Left ventricle myocardium inferior (tissue), 1 donor: ENCODE results near the gene NOTCH4. TPM values are rescaled to one million over a fixed set of nuclear protein-coding genes. Genes with fewer than 3 reads are reported as not detected.
A peak's percentile ranks its signal among the peaks of the same experiment; 100 is the strongest.

Source experiments
- DNase-seq: peaks from one replicate; pipeline ENCODE4 v3.0.0-alpha.2; 2020
- H3K27ac ChIP-seq: fragments of 200-600 bp; replicated peaks from 2 replicates; pipeline ENCODE4 v1.8.0; 2021
- H3K27me3 ChIP-seq: fragments of 200-600 bp; 2 replicates; pipeline ENCODE4 v1.8.0; 2021; ENCODE audit warnings: low read depth
- H3K36me3 ChIP-seq: fragments of 200-600 bp; 2 replicates; pipeline ENCODE4 v1.8.0; 2021
- H3K4me1 ChIP-seq: fragments of 200-600 bp; 2 replicates; pipeline ENCODE4 v1.8.0; 2021
- H3K4me3 ChIP-seq: fragments of 200-600 bp; 2 replicates; pipeline ENCODE4 v1.8.0; 2021; ENCODE audit warnings: mild to moderate bottlenecking, moderate library complexity
- H3K9me3 ChIP-seq: fragments of 200-600 bp; replicated peaks from 2 replicates; pipeline ENCODE4 v1.8.0; 2021
- CTCF ChIP-seq: fragments of 200-600 bp; IDR thresholded peaks from 2 replicates; pipeline ENCODE4 v1.8.0; 2021; ENCODE audit warnings: antibody characterized with exemption, mild to moderate bottlenecking, borderline replicate concordance
- intact Hi-C: fragments of 100-400 bp; cut with micrococcal nuclease; formaldehyde crosslinking; loops from one replicate; pipeline ENCODE4 v1.11.0; 2022
- total RNA-seq: library from RNA; stranded (reverse); fragmentation: NEBNext Ultra II Directional; extraction: Animal tissue kit (Norgen Biotek cat#: 25700); gene quantifications from one replicate; pipeline ENCODE4 v1.2.1, GENCODE V29; 2021
- donor health status: DM: no; HTN: yes; CAD: no; lungs with severe emphysema.

The NOTCH4 gene
- total RNA-seq, 1 donor from 2014 or later, result 23.0 TPM

GRCh38 chr6:32200711-32201475, 23.0 kb downstream of the NOTCH4 start:
- TF ChIP-seq CTCF, result no peak
- no peak overlapping the region for H3K4me3 ChIP-seq
- no peak overlapping the region for H3K27ac ChIP-seq
- H3K4me1 ChIP-seq, result peaks cover 18% of the 10 kb centered on the region
- H3K9me3 ChIP-seq, result no peaks in the 10 kb centered on the region
- peaks cover 27% of the 10 kb centered on the region for H3K27me3 ChIP-seq
- intact Hi-C loops, result no loop called here
- H3K36me3 ChIP-seq, result peaks cover 23% of the 10 kb centered on the region
- DNase-seq, result no peak

GRCh38 chr6:32198866-32199265, 25.0 kb downstream of the NOTCH4 start:
- no peak for TF ChIP-seq CTCF
- no peak overlapping the region for H3K4me3 ChIP-seq
- H3K27ac ChIP-seq, result no peak overlapping the region
- H3K4me1 ChIP-seq, result peaks cover 30% of the 10 kb centered on the region
- H3K27me3 ChIP-seq, result peaks cover 24% of the 10 kb centered on the region
- peaks cover 11% of the 10 kb centered on the region for H3K36me3 ChIP-seq
- intact Hi-C loops, result no loop called here
- no peak for DNase-seq
- no peaks in the 10 kb centered on the region for H3K9me3 ChIP-seq

GRCh38 chr6:32198345-32198696, 25.5 kb downstream of the NOTCH4 start:
- Histone ChIP-seq H3K36me3 (peaks cover 7% of the 10 kb centered on the region), H3K4me1 (peaks cover 32% of the 10 kb centered on the region), H3K27ac (peak overlapping the region; percentile 99), H3K4me3 (no peak overlapping the region), H3K9me3 (no peaks in the 10 kb centered on the region), H3K27me3 (peaks cover 19% of the 10 kb centered on the region)
- no peak for TF ChIP-seq CTCF
- no peak for DNase-seq
- intact Hi-C loops, result no loop called here

GRCh38 chr6:32196682-32197616, 26.9 kb downstream of the NOTCH4 start:
- H3K27ac ChIP-seq, result peak overlapping the region; percentile 99
- peaks cover 8% of the 10 kb centered on the region for H3K27me3 ChIP-seq
- no peak for TF ChIP-seq CTCF
- peak overlapping the region; percentile 74 for H3K4me3 ChIP-seq
- intact Hi-C loops, result no loop called here
- H3K9me3 ChIP-seq, result no peaks in the 10 kb centered on the region
- peaks cover 46% of the 10 kb centered on the region for H3K4me1 ChIP-seq
- peak; percentile 55 for DNase-seq
- peaks cover 3% of the 10 kb centered on the region for H3K36me3 ChIP-seq

GRCh38 chr6:32195902-32196681, 27.8 kb downstream of the NOTCH4 start:
- peak overlapping the region; percentile 74 for H3K4me3 ChIP-seq
- intact Hi-C loops, result no loop called here
- peak overlapping the region; percentile 99 for H3K27ac ChIP-seq
- no peak for TF ChIP-seq CTCF
- no peaks in the 10 kb centered on the region for H3K27me3 ChIP-seq
- DNase-seq, result peak; percentile 92
- H3K36me3 ChIP-seq, result no peaks in the 10 kb centered on the region
- peaks cover 54% of the 10 kb centered on the region for H3K4me1 ChIP-seq
- no peaks in the 10 kb centered on the region for H3K9me3 ChIP-seq
